Glomerular visceral epithelial cell (primary cell): Measurements from ENCODE around the gene RTKN2.

Source experiments
- DNase-seq: peaks from one replicate; pipeline ENCODE4 v3.0.0-alpha.2; 2016; ENCODE audit errors: extremely low spot score

The RTKN2 gene

DNA sequence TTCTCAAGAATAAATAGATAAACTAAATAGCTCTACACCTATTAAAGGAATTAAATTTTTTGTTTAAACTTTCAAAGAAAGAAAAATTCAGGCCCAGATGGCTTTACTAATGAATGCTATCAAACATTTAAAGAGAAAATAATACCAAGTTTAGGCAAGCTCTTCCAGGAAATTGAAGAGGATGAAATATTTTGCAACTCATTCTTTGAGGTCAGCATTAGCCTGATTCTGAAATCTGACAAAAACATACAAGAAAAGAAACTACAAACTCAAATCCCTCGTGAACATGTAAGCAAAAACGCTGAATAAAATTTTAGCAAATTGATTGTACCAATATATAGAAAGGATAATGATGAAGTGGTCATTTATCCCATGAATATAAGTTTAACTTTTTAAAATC is 93.4 kb downstream of the RTKN2 start:
- DNase-seq = no peak

DNA sequence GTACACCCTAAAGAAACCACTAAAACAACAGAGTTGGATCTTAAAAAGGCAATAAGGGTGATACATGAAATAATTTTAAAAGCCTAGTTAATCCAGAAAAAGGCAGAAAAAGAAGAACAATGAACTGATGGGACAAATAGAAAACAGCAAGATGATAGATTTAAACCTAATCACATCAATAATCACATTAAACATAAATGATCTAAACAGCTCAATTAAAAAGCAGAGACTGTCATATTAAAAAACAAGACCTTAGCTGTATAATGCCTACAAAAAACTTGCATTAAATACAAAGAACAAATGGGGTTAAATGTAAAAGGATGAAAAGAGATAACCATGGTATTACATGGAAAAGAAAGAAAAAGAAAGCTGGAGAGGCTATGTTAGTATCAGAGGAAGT is 96.2 kb downstream of the RTKN2 start:
- no peak for DNase-seq

DNA sequence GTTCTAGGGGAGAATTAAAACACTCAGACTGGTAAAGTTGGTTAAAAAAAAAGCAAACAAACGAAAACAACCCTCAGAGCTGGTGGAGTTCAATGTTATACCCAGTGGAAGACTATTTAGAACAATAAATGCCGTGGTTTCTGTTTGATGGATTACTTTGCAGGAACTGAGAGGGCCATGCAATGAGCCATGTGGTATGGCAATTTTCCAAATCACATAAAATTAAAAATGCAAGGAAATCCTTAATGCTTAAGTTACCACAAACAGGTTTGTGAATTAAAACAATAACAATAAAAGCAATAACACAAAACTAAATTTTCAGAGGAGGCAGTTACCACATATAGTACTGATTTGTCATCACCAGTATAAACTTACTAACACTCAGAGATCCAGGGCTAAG is 96.9 kb downstream of the RTKN2 start:
- DNase-seq = no peak

DNA sequence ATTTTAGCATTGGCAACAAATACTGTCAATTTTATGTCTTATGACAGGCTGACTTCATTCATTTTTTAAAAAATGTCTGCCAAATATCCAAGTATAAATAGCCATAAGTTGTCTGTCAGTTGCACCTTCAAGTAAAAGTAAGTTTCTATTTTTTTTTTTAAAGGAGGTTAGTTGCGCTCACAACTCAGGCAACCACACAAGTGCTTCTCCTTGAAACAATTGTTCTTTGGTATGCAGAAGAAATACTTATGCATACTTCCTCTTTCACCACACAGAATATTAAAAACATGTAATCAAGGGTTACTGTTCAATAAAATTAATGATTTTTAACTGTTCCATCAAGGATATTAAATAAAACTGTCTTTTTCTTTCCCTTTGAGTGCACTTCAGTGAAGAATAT is 97.9 kb downstream of the RTKN2 start:
- no peak for DNase-seq

DNA sequence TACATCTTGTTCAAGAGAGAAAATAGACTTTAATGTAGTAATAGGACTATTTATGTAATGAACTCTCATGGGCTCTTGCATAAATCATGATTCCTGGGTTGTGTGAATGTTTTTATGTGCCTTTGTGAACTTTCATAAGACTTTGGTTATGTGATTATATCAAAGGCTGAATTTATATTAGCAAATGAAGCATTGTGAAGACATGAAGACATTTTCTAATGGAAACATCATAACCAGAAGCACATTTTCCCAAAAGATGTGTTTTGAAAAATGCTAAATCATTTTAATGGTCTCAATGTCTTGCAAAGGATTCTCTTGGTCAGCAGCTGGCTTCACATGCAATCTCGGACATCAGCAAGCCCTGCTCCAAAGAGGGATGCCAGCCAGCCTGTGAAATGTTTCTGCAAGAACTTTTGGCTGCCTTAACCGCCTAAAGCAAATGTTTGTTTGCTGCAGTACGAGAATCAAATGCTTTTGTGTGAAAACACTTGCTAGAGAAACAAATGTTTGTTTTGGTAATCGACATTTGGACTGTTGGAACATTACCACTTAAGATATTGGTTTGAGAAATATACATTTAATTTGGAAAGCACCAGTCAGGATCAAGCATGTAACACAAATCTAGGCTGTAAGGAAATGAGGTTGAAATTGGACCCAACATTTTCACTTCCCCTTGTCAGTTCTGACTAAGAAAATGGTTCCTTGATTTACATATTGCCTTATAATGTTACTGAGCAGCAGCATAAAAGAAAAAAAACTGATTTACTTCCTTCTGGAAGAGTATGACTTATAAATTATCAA is 102.1 kb downstream of the RTKN2 start:
- no peak for DNase-seq

DNA sequence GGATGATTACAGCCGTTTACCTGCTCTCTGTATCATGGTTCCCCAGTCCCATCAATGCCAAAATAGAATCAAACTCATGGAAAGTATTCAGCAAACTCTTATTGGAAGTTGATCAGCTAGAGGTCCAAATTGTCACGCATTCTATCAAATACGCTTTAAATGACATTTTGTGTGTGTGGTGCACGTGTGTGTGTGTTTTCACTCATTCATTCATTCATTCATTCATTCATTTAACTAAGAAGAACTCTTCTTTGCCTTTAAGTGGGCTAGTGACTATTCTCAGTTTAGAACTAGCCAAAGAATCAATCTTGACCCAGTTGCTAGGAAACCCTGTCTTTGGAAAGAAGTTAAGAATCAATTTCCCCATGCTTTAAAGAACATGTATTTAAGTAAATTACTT is 102.8 kb downstream of the RTKN2 start:
- no peak for DNase-seq

DNA sequence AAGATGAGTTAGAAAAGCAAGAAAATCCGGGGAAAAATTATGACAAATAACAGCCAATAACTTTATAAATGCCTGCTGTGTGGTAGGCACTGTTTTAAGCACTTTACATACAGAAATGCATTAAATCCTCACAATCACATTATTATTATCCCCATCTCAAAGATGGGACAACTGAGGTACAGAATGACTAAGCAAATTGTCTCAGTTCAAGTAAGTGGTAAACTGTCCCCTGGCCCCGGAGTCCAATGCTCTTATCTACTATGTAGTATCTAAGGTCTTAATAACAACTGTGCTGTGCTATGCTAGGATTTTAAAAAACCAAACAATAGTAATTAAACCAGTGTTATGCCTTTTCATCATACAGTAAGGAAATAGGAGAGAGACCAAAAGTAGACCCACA is 105.6 kb downstream of the RTKN2 start:
- DNase-seq = no peak

DNA sequence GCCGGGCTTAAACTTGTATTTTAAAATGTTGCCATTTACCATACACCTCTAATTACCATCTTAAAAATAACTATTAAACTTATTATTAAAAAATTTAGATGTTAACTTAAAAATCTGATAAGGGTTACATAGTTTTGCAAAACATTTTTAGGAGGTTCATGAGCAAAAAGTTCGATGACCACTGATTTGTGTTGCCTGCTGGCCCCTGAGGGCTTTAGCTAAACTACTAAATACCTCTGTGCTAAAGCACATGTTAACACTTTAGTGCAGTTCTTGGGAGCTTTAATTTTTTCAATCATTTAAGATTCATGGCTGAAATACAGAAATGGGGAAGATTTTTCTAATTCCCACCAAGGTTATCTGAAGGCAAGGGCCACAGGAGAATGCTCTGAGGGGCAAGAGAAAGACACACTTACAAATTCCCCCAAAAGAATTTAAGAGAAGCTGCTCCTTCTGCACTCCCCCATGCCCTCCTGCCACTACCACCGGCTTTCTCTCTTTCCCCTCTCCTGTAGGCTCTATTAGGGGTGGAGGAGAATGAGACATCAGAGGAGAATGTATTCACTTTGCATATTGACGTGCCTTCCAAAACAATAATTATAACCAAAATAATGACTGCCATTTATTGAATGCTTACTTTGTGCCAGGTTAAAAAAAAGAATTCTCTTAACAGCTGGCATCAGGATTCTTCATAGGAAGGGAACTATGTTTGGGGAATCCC is 106.2 kb downstream of the RTKN2 start:
- DNase-seq = no peak

DNA sequence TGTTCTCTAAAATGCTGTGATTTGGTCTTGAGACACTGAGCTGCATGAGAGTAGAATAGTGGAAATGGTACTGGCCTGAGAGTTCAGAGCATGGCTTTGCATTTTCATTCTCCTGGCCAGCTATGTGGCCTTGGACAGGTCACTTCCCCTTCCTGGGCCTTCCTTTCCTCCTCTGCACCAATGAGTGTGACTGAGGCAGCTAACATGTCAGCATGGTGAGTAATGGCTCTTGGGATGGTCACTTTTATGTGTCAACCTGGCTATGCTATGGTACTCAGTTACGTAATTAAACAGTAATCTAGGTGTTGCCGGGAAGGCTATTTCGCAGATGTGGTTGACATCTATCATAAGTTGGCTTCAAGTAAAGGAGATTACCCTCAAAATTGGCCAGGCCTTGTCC is 109.3 kb downstream of the RTKN2 start:
- no peak for DNase-seq

DNA sequence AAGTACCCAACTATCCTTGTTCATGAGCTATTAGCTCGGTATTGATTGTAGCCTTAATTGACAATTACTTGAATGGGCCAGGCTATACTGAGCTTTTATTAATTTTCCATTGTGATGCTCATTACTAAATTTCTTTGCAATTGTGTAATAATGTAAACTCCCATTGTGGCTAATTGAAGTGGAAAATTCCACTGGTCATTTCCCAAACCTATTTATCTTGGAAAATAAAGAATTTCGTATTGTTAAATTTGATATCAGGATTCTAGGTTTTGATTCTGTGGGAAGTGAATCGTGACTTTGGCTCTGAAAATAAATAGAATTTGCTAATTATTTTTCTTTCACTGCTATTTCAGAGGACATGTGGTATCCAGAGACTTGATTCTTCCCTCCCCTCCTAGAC is 111.0 kb downstream of the RTKN2 start:
- DNase-seq = no peak

DNA sequence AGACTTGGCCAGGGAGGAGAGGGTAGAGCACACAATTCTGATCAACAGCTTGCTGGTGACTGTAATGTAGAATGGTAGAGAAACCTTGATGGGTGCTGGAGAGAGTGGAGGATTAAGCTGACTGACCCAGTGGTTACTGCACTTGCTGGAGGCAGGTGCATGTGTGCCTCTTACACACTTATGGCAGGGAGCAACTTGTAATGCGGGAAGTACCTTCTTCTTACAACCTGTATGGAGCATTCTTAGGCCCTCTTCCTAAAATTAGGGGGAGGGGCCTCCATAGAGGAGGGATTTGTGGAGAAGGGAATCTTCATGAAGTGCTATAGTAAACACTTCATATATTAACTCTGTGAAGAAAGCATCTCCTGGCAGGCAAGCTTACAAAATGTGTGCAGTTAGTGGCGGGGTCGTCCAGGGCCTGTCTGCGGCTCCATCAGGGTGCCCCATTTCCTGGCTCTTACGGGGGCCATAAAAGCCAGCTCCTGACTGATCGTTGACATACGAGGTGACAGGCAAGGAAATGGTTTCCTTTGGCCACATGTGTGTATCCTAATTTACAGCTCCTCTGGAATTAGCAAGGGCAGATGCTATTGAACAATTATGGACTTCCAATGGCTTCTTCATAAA is 113.5 kb downstream of the RTKN2 start:
- DNase-seq = no peak

DNA sequence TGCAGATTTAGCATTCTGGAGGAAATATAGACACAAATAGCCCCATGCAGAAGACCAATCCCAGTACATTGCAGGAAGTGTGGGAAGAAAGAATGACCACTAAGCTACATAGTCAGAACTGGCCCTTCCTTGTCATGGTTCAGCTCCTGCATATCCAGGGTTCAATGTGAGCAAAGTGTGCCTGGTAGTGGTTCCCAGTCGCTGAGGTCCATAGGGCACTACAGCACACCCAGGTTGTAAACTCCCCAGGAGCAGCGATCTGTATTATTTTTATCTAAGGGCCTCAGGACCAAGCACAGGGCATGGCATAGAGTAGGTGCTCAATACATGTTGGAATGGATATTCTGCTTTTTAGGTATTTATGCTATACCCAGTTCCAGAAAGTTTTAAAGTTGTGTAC is 114.4 kb downstream of the RTKN2 start:
- no peak for DNase-seq

DNA sequence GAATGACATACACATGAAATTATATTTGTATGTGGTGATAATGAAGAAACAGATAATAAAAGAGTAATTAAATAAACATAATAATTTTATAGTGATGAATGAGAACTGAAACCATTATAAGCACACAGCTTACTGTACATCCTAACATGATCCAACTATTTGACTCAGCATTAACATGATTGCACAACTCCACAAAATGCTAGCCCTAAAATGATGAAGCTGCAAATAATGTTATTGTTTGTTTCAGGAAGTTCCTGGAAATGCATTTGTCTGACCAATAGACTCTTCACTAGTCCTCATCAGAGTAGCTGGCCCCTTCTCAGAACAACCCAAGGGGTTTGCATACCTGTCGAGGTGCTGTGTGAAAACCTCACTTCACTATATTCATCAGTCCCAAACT is 115.5 kb downstream of the RTKN2 start:
- DNase-seq = no peak

DNA sequence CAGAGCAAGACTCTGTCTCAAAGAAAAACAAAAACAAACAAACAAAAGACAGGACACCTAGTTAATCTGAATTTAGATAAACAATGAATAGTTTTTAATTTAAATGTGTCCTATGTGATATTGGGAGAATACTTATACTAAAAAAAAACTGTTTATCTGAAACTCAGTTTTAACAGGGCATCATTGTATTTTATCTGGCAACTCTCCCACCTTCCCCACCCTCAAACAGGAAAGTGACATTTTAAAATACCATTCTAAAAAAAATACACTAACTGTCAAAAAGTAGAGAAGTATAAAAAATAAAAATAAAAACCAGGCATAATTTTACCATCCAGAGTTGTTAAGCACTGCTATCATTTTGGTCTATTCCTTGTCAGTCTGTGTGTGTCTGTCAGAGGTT is 119.0 kb downstream of the RTKN2 start:
- DNase-seq = no peak

DNA sequence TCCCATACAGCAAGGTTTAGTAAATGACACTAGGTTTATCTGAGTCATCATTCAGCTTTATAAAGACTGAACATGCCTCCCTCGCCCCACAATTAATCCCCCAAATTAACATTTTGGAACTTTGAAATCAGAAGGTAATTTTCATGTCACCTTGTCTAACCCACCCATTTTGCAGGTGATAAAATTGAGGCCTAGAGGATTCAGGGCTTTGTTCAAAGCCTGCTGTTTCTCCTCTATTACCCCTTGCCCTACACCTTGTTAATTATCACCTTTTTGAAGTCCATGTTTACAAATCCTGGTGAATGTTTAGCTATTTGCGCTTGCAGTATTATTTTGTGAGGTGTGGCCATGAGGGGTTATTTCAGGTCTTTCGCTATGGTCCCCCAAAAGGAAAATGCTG is 120.5 kb downstream of the RTKN2 start:
- no peak for DNase-seq

DNA sequence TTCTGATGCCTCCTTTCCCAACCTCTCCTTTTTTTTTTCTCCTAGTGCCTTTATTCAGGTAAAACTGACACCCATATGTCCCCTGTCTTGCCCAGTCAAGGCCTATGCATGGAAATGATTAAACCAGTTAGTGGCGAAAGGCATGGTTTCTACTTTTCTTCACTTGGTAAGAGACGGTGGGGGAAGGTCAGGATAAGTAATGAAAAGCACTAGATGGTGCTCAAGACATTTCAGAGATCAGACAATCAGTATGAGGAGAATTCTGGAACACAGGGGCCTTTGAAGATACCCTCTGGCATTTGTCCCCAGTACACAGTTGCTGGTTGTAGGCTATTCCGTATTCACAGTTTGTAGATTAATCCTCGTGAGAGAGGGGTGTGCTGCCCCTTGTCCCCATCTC is 121.2 kb downstream of the RTKN2 start:
- DNase-seq = no peak

DNA sequence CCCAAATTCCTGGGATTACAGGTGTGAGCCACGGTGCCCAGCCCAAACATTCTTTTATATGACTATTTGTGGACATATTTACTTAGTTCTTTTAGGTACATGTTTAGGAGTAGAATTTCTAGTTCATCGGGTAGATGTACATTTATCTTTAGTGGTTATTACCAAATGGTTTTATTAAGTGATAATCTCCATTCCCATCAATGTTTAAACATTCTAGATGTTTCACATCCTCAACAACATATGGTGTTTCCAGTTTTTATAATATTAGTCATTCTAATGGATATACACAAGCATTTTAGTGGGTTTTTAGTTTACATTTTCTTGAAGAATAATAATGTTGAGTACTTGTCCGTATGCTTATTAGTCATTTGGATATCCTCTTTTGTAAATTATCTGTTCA is 131.7 kb downstream of the RTKN2 start:
- no peak for DNase-seq

DNA sequence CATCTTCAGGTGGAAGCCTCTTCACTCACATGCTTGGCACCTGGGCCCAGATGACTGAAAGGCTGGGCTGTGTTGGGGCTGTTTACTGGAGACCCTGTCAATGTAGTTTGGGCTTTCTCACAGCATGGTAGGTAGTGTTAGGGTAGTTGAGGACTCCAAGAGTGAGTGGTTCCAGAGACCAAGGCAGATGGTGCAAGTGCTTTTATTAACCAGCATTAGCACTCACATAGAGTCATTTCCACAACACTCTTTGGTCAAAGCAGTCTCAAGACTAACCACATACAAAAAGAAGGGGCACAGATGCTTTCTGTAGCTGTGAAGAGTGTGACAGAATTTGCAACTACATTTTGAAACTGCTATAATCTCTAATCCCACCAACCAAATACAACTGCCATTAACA is 135.0 kb downstream of the RTKN2 start:
- no peak for DNase-seq
